Testis (tissue), 2 donors: Measurements from ENCODE around the gene NPAS1.

Source experiments
- CTCF ChIP-seq, 3 experiments: fragments of 450-650 bp in 2 of 3; fragments of 200-600 bp in 1 of 3; sonication (generic) in 1 of 3; IDR thresholded peaks; one replicate each; pipeline ENCODE4 v1.5.1; 2016 to 2019; ENCODE audit warnings: antibody characterized with exemption in 3 of 3, mild to moderate bottlenecking in 2 of 3, moderate library complexity in 1 of 3
- POLR2A ChIP-seq: fragments of 450-650 bp; IDR thresholded peaks from one replicate; pipeline ENCODE4 v1.6.1; 2017; ENCODE audit warnings: antibody characterized with exemption, mild to moderate bottlenecking, moderate library complexity

GRCh38 chr19:47067215-47067847, 47.7 kb downstream of the NPAS1 start:
- TF ChIP-seq CTCF (IDR thresholded peaks at IDR 0.05) (no peak), POLR2A (no peak)
